Measurements from ENCODE around the gene ZSCAN5A. TPM values are rescaled to one million over a fixed set of nuclear protein-coding genes. Genes with fewer than 3 reads are reported as not detected.
"Not testable (repeated sequence)": the region's sequence is repeated elsewhere in the genome, so short reads cannot be mapped to it uniquely, and the experiment has no call there.

Gene ZSCAN5A, protein sequence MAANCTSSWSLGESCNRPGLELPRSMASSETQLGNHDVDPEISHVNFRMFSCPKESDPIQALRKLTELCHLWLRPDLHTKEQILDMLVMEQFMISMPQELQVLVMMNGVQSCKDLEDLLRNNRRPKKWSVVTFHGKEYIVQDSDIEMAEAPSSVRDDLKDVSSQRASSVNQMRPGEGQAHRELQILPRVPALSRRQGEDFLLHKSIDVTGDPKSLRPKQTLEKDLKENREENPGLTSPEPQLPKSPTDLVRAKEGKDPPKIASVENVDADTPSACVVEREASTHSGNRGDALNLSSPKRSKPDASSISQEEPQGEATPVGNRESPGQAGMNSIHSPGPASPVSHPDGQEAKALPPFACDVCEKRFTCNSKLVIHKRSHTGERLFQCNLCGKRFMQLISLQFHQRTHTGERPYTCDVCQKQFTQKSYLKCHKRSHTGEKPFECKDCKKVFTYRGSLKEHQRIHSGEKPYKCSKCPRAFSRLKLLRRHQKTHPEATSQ
- 11.0 and 14.2 TPM in 2 replicates for total RNA-seq (2014; rRNA removed; shearing (Covaris generic))

DNA sequence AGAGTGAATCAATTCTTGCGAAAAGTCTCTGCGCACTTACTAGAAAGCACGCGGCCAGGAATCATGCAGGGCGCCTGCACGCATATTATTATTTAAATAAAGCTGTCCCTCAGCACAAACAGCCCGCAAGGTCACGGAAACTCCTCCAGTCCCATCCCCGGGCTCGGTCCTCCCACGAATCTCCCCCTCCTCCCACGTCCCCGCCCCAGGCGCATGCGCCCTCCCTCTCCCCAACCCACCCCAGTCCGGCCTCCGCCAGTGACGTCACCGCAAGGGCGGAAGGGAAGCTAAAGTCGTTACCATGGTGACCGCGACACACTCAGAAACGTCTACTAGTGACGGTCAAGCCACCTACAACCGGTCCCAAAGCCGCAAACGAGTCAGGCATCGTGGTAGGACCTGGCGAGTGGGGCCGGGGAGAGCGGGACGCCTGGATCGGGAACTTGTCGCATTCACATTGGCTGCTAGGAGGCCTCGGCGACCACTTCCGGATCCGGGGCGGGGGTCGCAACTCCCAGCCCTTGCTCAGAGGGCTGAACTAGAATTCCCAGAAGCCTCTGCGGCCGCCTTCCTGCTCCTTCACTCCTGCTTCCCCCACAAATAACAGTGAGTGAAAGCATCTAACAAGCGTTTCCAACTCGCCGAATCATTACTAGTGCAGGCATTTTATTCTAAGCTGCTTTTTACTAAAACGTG is at the start of gene ZSCAN5A:
Gene ZSCAN5A, minus strand, starts transcription at position 459 of the 696 bp plus-strand sequence. CDS start 89,793 bp downstream, outside the sequence.
- peak; percentile 99 for DNase-seq (ENCODE audit: low spot score)

DNA sequence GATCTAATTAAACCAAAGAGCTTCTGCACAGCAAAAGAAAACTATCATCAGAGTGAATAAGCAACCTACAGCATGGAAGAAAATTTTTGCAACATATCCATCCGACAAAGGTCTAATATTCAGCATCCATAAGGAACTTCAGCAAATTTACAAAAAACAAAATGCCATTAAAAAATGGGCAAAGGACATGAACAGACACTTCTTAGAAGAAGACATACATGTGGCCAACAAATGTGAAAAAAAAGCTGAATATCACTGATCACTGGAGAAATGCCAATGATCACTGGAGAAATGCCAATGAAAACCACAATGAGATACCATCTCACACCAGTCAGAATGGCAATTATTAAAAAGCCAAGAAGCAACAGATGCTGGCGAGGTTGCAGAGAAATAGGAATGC is 46.2 kb upstream of the ZSCAN5A start:
- DNase-seq (ENCODE audit: low spot score) = no peak

DNA sequence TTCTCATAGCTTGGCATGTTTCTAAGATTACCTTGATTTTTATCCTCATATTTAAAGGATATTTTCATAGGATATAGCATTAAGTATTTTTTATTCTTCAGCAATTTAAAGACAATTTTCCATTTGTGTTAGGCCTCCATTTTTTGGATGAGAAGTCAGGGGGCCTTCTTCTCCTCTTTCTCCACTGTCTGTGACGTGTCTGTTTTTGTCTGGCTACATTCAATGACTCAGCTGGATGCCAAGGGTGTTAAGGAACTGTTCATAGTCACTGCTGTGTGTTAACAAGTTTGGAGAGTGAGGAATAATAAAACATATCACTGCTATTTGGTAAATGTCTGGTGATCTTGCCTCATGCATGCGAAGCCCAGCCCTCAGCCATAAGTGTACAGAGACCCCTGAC is 42.3 kb upstream of the ZSCAN5A start:
- no peak for DNase-seq (ENCODE audit: low spot score)

DNA sequence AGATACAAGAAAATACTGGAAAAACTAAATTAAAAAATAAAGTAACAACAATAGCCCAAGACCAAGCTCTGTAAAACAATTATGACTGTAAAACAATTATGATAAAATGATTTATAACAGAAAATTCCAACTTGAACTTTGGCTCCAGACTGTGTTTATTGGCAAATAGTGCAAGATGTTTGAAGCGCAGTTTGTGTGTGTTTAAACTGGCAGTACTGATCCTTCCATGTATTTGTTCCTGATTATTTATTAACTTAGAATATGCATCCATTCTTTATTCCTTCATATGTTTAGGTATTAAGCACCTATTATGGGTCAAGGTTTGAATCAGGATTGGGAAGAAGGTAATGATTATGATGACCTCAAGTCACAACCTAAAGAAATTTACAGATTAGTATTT is 40.9 kb upstream of the ZSCAN5A start:
- DNase-seq (ENCODE audit: low spot score) = no peak

DNA sequence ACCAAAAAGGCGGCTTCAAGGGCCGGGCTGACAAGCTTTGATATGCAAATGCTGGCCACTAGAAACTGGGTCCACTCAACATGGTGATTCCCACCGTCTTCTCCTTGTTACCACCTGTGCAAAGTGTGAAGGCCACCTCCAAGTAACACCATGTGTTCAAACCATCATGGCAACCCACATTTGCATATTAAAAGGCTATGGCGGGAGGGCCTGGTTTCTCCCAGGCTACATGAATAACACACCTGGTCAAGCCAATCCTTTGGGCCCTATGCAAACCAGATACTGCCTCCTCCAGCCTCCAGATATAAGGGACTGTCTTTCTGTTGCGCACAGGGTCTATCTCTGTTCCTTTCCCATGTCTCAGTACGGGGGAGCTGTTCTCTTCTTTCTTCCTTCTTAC is 36.6 kb upstream of the ZSCAN5A start:
- no peak for DNase-seq (ENCODE audit: low spot score)

DNA sequence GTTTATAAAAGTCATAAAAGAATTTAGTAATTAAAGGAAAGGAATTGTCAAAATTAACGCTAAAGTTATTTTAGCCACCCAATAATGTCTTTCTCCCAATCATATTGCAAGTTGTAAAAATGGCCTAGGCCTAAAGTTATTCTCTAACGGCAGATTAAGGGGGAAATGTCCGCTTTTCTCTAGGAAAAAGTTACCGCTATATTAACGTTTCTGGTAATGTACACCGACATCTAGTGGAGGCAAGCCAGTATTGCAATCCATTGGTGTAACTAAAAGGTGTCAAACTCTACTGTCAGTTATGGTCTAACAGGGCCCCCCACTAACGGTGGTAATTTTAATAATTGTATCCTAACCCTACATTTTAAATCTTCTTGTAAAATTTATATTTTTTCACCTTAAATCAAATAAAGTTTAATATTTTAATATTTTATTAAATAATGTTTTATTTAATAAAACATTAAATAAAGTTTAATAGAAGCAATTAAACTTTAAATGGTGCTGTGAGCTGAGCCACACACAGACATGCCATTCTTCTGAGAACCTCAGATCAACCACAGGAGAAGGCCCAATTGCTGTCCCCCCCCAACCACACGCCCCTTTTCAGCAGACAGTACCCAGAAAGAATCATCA is 35.9 kb upstream of the ZSCAN5A start:
- DNase-seq (ENCODE audit: low spot score) = peak; percentile 77

DNA sequence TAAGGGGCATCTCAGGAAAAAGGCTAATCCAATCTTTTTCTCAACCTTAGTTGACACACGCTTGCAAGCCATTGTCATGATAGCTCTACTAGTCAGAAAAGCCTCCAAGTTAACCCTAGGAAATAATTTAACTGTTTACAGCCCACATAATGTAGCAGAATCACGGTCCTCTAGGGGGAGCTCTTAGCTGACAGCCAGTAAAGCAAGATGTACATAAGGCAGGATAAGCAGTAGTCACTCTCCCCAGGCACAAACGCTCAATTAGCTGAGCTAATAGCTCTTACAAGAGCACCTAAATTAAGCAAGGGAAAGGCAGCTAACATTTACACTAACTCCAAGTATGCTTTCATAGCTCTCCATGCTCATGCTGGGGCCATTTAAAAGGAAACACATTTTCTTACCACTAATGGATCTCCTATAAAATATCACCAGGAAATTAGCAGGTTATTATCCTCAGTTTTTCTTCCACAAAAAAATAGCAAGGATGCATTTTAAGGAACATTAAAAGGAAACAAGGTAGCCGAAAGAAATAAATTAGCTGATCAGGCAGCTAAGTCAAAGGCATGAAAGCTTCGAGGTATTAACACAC is 33.7 kb upstream of the ZSCAN5A start:
- DNase-seq (ENCODE audit: low spot score) = peak; percentile 75

DNA sequence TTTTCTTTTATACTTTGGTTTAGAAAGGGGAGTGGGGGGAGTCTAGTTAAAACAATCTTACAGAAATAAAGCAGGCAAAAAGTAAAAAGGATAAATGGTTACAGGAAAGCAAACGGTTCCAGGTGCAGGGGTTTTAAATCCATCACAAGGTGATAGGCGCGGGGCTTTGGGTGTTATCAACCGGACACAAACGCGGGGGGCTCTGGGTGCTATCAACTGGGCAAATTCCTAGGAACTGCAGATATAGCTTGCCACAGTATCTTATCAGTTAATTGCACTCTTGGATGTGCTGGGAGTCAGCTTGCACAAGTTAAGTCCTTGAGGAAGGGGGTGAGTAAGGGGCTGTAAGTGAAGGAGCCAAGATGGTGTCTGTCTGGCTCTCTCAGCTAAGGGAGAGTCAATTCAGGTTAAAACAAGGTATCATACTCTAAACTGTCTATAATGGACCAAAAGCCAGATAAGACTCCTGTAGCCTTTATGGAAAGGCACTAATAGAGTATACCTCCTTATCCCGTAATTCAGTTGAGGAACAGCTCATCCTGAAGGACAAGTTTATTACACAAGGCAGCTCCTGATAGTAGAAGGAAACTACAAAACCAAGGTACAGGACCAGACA is 32.6 kb upstream of the ZSCAN5A start:
- no peak for DNase-seq (ENCODE audit: low spot score)

DNA sequence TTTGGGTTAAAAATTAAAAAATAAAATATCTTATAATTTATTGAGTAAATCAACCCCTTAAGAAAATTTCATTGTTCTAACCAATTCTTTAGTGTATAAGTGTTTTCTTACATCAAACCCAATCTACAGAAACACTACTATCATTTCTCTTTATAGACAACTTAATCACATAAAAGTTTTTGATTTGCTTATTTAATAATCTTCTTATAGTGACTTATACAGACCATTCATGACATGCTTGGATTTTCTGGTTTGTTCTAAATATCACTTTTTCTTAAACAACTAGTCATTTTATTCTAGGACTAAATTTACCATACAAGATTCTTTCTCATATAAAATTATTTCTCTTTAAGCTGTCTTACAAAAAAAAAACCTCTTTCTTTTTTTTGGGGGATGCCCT is 27.3 kb upstream of the ZSCAN5A start:
- no peak for DNase-seq (ENCODE audit: low spot score)

DNA sequence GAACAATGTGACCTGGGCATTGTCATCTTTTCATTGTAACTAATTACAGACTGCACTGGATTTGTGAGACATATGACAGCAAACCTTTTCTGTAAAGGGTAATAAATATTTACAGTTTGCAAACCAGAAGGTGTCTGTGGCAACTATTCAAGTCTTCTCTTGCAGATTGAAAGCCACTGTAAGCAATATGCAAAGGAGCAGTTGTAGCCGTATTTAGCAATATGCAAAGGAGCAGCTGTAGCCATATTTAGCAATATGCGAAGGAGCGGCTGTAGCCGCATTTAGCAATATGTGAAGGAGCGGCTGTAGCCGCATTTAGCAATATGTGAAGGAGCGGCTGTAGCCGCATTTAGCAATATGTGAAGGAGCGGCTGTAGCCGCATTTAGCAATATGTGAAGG is 24.4 kb upstream of the ZSCAN5A start:
- not testable (repeated sequence) for DNase-seq (ENCODE audit: low spot score)

DNA sequence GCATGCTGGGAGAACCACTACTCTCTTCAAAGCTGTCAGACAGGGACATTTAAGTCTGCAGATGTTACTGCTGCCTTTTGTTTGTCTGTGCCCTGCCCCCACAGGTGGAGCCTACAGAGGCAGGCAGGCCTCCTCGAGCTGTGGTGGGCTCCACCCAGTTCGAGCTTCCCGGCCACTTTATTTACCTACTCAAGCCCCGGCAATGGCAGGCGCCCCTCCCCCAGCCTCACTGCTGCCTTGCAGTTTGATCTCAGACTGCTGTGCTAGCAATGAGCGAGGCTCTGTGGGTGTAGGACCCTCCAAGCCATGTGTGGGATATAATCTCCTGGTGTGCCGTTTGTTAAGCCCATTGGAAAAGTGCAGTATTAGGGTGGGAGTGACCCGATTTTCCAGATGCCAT is 22.4 kb upstream of the ZSCAN5A start:
- not testable (repeated sequence) for DNase-seq (ENCODE audit: low spot score)

DNA sequence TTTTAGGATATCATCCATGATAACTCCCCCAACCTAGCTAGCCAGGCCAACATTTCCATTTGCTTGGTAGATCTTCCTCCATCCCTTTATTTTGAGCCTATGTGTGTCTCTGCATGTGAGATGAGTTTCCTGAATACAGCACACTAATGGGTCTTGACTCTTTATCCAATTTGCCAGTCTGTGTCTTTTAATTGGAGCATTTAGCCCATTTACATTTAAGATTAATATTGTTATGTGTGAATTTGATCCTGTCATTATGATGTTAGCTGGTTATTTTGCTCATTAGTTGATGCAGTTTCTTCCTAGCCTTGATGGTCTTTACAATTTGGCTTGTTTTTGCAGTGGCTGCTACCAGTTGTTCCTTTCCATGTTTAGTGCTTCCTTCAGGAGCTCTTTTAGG is 20.7 kb upstream of the ZSCAN5A start:
- not testable (repeated sequence) for DNase-seq (ENCODE audit: low spot score)

DNA sequence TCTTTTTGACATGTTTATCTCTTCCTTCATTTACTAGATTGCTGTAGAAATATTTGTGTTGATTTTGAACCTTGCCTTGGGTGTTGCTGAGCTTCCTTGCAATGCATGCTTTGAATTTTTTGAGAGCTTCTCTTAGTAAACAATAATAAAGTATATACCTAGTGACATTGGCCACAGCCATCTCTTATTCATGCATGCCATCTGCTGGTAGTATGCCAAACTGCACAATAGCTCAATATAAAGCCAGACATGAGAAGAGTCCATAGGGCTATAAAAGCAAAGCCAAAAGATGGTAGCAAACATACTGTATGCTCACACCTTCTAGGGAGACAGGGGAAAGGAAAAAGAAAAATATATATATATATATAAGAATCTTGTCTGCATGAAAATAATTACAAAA is 18.9 kb upstream of the ZSCAN5A start:
- peak; percentile 92 for DNase-seq (ENCODE audit: low spot score)

DNA sequence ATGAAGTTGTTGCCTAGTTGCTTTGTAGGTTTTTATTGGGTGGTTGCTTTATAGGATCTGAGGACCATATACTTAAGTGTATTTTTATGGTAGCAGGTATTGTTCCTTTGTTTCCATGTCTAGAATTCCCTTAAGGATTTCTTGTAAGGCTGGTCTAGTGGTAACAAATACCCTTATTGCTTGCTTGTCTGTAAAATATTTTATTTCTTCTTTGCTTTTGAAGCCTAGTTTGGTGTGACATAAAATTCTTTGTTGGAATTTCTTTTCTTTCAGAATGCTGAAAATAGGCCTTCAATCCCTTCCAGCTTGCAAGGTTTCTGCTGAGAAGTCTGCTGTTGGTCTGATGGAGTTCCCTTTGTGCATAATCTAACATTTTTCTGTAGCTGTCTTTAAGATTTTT is 18.1 kb upstream of the ZSCAN5A start:
- no peak for DNase-seq (ENCODE audit: low spot score)

DNA sequence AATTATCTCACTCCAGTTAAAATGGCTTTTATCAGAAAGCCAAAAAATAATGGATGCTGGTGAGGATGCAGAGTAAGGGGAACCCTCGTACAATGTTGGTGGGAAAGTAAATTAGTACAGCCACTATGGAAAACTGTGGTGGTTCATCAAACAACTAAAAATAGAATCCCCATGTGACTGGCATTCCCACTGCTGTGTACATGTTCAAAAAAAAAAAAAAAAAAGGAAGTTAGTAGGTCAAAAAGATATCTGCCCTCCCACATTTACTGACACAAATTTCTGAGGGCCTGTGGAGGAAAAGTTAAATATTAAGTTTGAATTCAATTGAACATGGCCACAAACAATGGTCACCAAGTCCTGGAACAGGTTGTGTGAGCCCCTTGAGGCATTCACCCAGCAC is 9.8 kb upstream of the ZSCAN5A start:
- DNase-seq (ENCODE audit: low spot score) = no peak

DNA sequence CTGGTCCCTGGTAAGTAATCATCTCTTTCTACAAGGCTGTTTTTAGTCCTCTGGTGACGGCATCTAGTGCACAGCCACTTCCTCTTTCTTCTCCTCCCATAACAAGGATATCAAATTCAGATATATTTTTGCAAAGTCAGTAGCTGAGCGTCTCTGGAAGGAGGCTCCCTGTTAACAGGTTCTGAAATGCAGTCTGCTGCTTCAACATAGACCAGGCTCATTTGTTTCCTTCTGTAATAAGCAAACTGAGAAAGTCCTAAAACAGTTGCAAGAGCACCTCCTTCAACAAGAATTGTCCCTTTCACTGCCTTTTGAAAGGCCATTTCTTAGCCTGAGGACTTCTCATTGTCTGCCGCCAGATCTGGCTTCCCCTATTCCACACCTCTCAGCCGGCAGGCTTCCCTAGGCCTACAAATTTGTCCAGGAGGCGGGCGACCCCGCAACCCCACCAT is 7.4 kb upstream of the ZSCAN5A start:
- DNase-seq (ENCODE audit: low spot score) = no peak

DNA sequence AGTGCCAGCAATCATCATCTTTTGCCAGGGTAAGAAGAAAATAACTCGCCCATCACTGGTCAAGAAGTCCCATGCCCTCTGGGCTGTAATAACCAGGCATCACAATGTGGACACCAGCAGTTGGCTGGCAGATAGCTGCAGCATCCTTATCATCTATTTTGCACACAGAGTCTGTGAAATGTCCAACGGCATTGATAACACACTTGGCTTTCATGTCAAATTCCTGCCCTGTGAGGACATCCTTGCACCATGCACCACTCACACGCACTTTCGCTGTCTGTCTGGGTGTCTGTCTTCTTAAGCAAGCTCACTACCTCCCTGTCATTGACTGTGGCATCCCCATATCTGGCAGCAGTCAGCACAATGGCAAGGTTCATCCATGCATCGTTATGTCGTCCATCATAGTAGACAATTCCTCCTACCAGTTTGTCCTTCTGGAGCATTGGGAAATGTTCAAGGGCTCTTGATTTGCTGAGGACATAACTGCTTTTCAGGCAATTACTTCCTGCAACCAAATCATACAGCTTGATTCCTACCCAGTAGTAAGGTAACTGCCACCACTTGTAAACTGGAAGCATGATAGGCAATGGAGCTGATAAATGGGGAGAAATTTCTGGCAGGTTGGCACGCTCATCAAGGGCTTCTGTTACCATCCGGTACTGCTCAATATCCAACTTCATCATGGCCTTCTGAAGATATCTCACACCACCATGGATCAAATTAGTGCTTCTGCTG is 6.8 kb upstream of the ZSCAN5A start:
- DNase-seq (ENCODE audit: low spot score) = no peak

DNA sequence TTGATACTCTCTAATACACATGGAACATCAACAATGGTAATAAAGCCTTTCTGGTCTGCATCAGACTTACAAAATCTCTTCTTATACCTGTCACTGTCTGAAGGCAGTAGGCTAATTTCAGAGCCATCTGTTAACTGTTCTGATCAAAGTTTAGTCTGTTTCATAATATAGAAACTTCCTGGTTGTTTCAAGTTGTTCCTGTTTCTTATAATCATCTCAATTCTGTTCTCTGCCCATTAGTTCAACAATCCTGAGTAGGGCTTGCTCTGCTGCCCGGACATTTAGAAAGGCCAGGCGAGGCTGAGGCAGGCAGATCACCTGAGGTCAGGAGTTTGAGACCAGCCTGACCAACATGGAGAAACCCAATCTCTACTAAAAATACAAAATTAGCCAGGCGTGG is 5.4 kb upstream of the ZSCAN5A start:
- no peak for DNase-seq (ENCODE audit: low spot score)

DNA sequence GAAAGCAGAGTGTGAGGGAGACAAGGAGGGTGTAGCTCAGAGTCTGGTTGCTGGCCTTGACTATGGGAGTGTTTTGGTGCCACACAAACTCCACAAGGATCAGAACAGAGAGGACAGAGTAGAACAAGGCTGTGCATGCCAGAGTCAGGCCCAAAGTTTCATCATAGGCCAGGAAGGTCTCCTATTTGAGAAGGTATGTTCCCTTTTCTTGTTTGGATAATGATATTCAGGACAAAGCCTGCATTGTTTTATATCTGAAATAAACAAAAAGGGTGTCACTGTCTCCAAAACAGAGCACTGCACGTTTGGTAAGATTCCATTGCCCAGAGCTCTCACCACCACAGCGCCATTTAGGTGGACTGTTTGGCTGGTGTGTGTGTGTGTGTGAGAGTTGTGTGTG is 3.1 kb upstream of the ZSCAN5A start:
- DNase-seq (ENCODE audit: low spot score) = no peak

DNA sequence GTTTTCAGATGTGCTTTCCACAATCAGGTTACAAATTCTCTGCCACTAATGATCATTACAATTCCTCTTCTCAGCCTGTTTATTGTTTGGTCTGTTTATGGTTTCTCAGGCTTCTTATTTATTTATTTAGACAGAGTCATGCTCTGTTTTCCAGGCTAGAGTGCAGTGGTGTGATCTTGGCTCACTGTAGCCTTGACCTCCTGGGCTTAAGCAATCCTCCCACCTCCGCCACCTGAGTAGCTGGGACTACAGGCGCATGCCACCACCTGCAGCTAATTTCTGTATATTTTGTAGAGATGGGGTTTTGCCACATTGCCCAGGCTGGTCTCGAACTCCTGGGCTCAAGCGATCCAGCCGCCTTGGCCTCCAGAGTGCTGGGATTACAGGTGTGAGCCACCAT is 2.1 kb upstream of the ZSCAN5A start:
- DNase-seq (ENCODE audit: low spot score) = no peak
